OCI-LY7 (cell line): ENCODE data around the gene ADAMTS6. TPM values are rescaled to one million over a fixed set of nuclear protein-coding genes. Genes with fewer than 3 reads are reported as not detected.

Experiments
- BruUV-seq: library from RNA; stranded (reverse); fragments of 400-500 nt; replicated peaks from 2 replicates; lab custom pipeline; 2021; lab: Mats Ljungman, UMichigan
- CTCF ChIA-PET: fragments of 300-600 bp; sonication (Branson Sonifier 250); formaldehyde crosslinking; loops from one replicate; lab custom pipeline; 2022; ENCODE audit warnings: antibody characterized with exemption; ENCODE audit not compliant: unreplicated experiment; lab: Charles Lee
- POLR2A ChIA-PET: fragments of 300-600 bp; sonication (Branson Sonifier 250); formaldehyde crosslinking; loops from one replicate; lab custom pipeline; 2022; ENCODE audit warnings: antibody characterized with exemption; lab: Charles Lee
- DNase-seq: peaks from one replicate; pipeline ENCODE4 v3.0.0-alpha.2; 2015; ENCODE audit warnings: low spot score
- H2AFZ ChIP-seq: fragments of 200-600 bp; sonication (generic), shearing (Covaris generic); 2 replicates; pipeline ENCODE4 v1.6.1; 2014; ENCODE audit warnings: mild to moderate bottlenecking, antibody characterized with exemption, low read length, moderate library complexity
- H3K27ac ChIP-seq: fragments of 200-600 bp; sonication (generic); 2 replicates; pipeline ENCODE4 v1.5.1; 2014; ENCODE audit warnings: mixed run types, low read depth, mild to moderate bottlenecking, moderate library complexity, low read length, inconsistent platforms; ENCODE audit not compliant: poor library complexity, severe bottlenecking
- H3K36me3 ChIP-seq: fragments of 200-600 bp; sonication (generic); 2 replicates; pipeline ENCODE4 v1.6.1; 2014; ENCODE audit warnings: mild to moderate bottlenecking, antibody characterized with exemption, low read length, moderate library complexity, mixed read lengths; ENCODE audit not compliant: insufficient read depth
- H3K4me1 ChIP-seq: fragments of 200-600 bp; sonication (generic); 2 replicates; pipeline ENCODE4 v1.5.1; 2014; ENCODE audit warnings: mild to moderate bottlenecking, low read length; ENCODE audit not compliant: insufficient read depth, poor library complexity, severe bottlenecking
- H3K4me2 ChIP-seq: fragments of 200-600 bp; sonication (generic); 2 replicates; pipeline ENCODE4 v1.6.1; 2014; ENCODE audit warnings: mild to moderate bottlenecking, low read length
- H3K4me3 ChIP-seq: fragments of 200-600 bp; sonication (generic); 2 replicates; pipeline ENCODE4 v1.5.1; 2014; ENCODE audit warnings: mild to moderate bottlenecking, low read depth, low read length; ENCODE audit not compliant: poor library complexity, severe bottlenecking
- H3K79me2 ChIP-seq: fragments of 200-600 bp; sonication (generic); 2 replicates; pipeline ENCODE4 v1.6.1; 2016; ENCODE audit warnings: low read depth, mild to moderate bottlenecking, low read length, moderate library complexity, mixed read lengths; ENCODE audit not compliant: insufficient read depth
- H3K9me2 ChIP-seq: fragments of 200-600 bp; sonication (generic); 2 replicates; pipeline ENCODE4 v1.6.1; 2016; ENCODE audit warnings: mild to moderate bottlenecking, low read length, mixed read lengths; ENCODE audit not compliant: insufficient read depth
- H3K9me3 ChIP-seq: fragments of 200-600 bp; sonication (generic); 2 replicates; pipeline ENCODE4 v1.6.1; 2014; ENCODE audit warnings: mild to moderate bottlenecking, mixed run types, low read length, mixed read lengths
- H4K20me1 ChIP-seq: fragments of 200-600 bp; sonication (generic); 2 replicates; pipeline ENCODE4 v1.6.1; 2014; ENCODE audit warnings: mild to moderate bottlenecking, antibody characterized with exemption, low read length, moderate library complexity, mixed read lengths; ENCODE audit not compliant: insufficient read depth
- CTCF ChIP-seq: fragments of 200-600 bp; sonication (generic); conservative IDR thresholded peaks from 2 replicates; pipeline ENCODE4 v1.5.1; 2014; ENCODE audit warnings: mild to moderate bottlenecking, antibody characterized with exemption, low read length, moderate library complexity, mixed read lengths
- EZH2phosphoT487 ChIP-seq: fragments of 200-600 bp; sonication (generic); IDR thresholded peaks from 2 replicates; pipeline ENCODE4 v1.6.1; 2018; ENCODE audit warnings: low read depth, borderline replicate concordance, mild to moderate bottlenecking, mixed run types, antibody characterized with exemption, low read length, moderate library complexity, mixed read lengths
- intact Hi-C: fragments of 100-400 bp; cut with micrococcal nuclease; formaldehyde crosslinking; loops from one replicate; pipeline ENCODE4 v1.10.0; 2022; ENCODE audit not compliant: unreplicated experiment
- total RNA-seq, 2 experiments: library from RNA; depleted of rRNA in 1 of 2; stranded (reverse); fragments of >200 nt in 1 of 2; shearing (Covaris generic) in 1 of 2; gene quantifications; 2 replicates each; pipeline ENCODE4 v1.2.3, GENCODE V29; 2014 to 2022

Gene ADAMTS6
- total RNA-seq, 2 experiments from 2014 or later, result 13.9 to 18.1 TPM

GRCh38 chr5:65126542-65127069 lies 355.1 kb downstream of the ADAMTS6 start:
- ChIA-PET CTCF (no interaction called here), POLR2A (no interaction called here)
- H3K36me3 ChIP-seq, result no peaks in the 10 kb centered on the region
- no TSS peak for BruUV-seq
- DNase-seq, result no peak
- H3K4me2 ChIP-seq, result no peak overlapping the region
- no peak overlapping the region for H3K27ac ChIP-seq
- H3K4me1 ChIP-seq, result no peaks in the 10 kb centered on the region
- no peaks in the 10 kb centered on the region for H3K9me2 ChIP-seq
- intact Hi-C loops, result no loop called here
- no peak overlapping the region for H3K4me3 ChIP-seq
- H3K79me2 ChIP-seq, result no peaks in the 10 kb centered on the region
- H3K9me3 ChIP-seq, result no peaks in the 10 kb centered on the region
- H4K20me1 ChIP-seq, result no peaks in the 10 kb centered on the region
- TF ChIP-seq CTCF, result no peak
- TF ChIP-seq EZH2phosphoT487, result no peak
- no peak overlapping the region for H2AFZ ChIP-seq

- TF ChIP-seq EZH2phosphoT487 (no peak), CTCF (no peak)
- Histone ChIP-seq H3K4me1 (no peaks in the 10 kb centered on the region), H3K9me3 (no peaks in the 10 kb centered on the region), H3K4me3 (no peak overlapping the region), H3K36me3 (no peaks in the 10 kb centered on the region), H3K4me2 (no peak overlapping the region), H3K9me2 (no peaks in the 10 kb centered on the region), H3K79me2 (no peaks in the 10 kb centered on the region), H4K20me1 (no peaks in the 10 kb centered on the region), H2AFZ (no peak overlapping the region), H3K27ac (no peak overlapping the region)
- CTCF ChIA-PET, result no interaction called here
- BruUV-seq, result no TSS peak
- intact Hi-C loops, result no loop called here
- POLR2A ChIA-PET, result interaction anchor here (0.6 to 1.3 kb wide), 4 partner anchors 12 to 118 kb away, joined by 3 read pairs; no protein-coding TSS in a partner anchor
- no peak for DNase-seq
Observed at GRCh38 chr5:65125591-65126541, 355.9 kb downstream of the ADAMTS6 start.
